SW 1271 (cell line): ENCODE results near the gene FER1L5.

Experiments
- DNase-seq, 2 experiments: peaks; one replicate each; lab custom pipeline; 2025; lab: John Stamatoyannopoulos, UW

The FER1L5 gene

GRCh38 chr2:96751800-96752199 lies 109.2 kb downstream of the FER1L5 start:
- no peak for DNase-seq

GRCh38 chr2:96753661-96754282 lies 111.2 kb downstream of the FER1L5 start:
- no peak for DNase-seq

- DNase-seq, result no peak
Measured at GRCh38 chr2:96754317-96754716, 111.8 kb downstream of the FER1L5 start.
